Measurements from ENCODE around the gene NCAN. TPM values are rescaled to one million over a fixed set of nuclear protein-coding genes. Genes with fewer than 3 reads are reported as not detected.

The NCAN gene
- polyA plus RNA-seq, 1 donor, result 0.39 TPM

GRCh38 chr19:19201697-19202630 is 9.8 kb upstream of the NCAN start:
- H3K27ac ChIP-seq (ENCODE audit: low read length), result no peak overlapping the region
- peaks cover 9% of the 10 kb centered on the region for H3K27me3 ChIP-seq (ENCODE audit: control insufficient read depth, insufficient read depth, low read length)
- H3K9me3 ChIP-seq (ENCODE audit: control insufficient read depth, low read depth, low read length), result no peaks in the 10 kb centered on the region
- H3K36me3 ChIP-seq (ENCODE audit: control insufficient read depth, insufficient read depth, low read length), result peaks cover 33% of the 10 kb centered on the region
- WGBS (ENCODE audit: insufficient coverage, low lambda C conversion rate), result no CpG with 5 or more reads among the region's 19 CpGs
- peaks cover 10% of the 10 kb centered on the region for H3K4me1 ChIP-seq (ENCODE audit: control insufficient read depth, insufficient read depth, low read length)
- peak overlapping the region; percentile 83 for H3K4me3 ChIP-seq (ENCODE audit: low read length)
- DNase-seq, result no peak

- peak overlapping the region; percentile 83 for H3K4me3 ChIP-seq (ENCODE audit: low read length)
- no peak overlapping the region for H3K27ac ChIP-seq (ENCODE audit: low read length)
- no CpG with 5 or more reads among the region's 11 CpGs for WGBS (ENCODE audit: insufficient coverage, low lambda C conversion rate)
- peaks cover 10% of the 10 kb centered on the region for H3K4me1 ChIP-seq (ENCODE audit: control insufficient read depth, insufficient read depth, low read length)
- no peak for DNase-seq
- H3K9me3 ChIP-seq (ENCODE audit: control insufficient read depth, low read depth, low read length), result peaks cover 5% of the 10 kb centered on the region
- peaks cover 9% of the 10 kb centered on the region for H3K27me3 ChIP-seq (ENCODE audit: control insufficient read depth, insufficient read depth, low read length)
- H3K36me3 ChIP-seq (ENCODE audit: control insufficient read depth, insufficient read depth, low read length), result peaks cover 29% of the 10 kb centered on the region
These were observed 9.1 kb upstream of the NCAN start for GRCh38 chr19:19202707-19203011.

GRCh38 chr19:19203012-19203856 is 8.5 kb upstream of the NCAN start, which contains the start of gene NR2C2AP:
NR2C2AP (minus strand) TSS chr19:19203414; CDS start chr19:19203060, 354 bp downstream.
- Histone ChIP-seq H3K36me3 (ENCODE audit: control insufficient read depth, insufficient read depth, low read length) (peaks cover 25% of the 10 kb centered on the region), H3K4me1 (ENCODE audit: control insufficient read depth, insufficient read depth, low read length) (peaks cover 10% of the 10 kb centered on the region), H3K9me3 (ENCODE audit: control insufficient read depth, low read depth, low read length) (peaks cover 10% of the 10 kb centered on the region), H3K27ac (ENCODE audit: low read length) (peak within 1 kb of the TSS; percentile 16), H3K27me3 (ENCODE audit: control insufficient read depth, insufficient read depth, low read length) (peaks cover 9% of the 10 kb centered on the region), H3K4me3 (ENCODE audit: low read length) (peak within 1 kb of the TSS; percentile 83)
- no CpG with 5 or more reads among the region's 60 CpGs for WGBS (ENCODE audit: insufficient coverage, low lambda C conversion rate)
- DNase-seq, result peak; percentile 85 to 88

- Histone ChIP-seq H3K36me3 (ENCODE audit: control insufficient read depth, insufficient read depth, low read length) (peaks cover 16% of the 10 kb centered on the region), H3K27me3 (ENCODE audit: control insufficient read depth, insufficient read depth, low read length) (peaks cover 9% of the 10 kb centered on the region), H3K4me1 (ENCODE audit: control insufficient read depth, insufficient read depth, low read length) (peaks cover 10% of the 10 kb centered on the region), H3K4me3 (ENCODE audit: low read length) (no peak overlapping the region), H3K27ac (ENCODE audit: low read length) (no peak overlapping the region), H3K9me3 (ENCODE audit: control insufficient read depth, low read depth, low read length) (peaks cover 10% of the 10 kb centered on the region)
- WGBS (ENCODE audit: insufficient coverage, low lambda C conversion rate), result no CpG with 5 or more reads among the region's 13 CpGs
- DNase-seq, result no peak
These were observed 7.6 kb upstream of the NCAN start for GRCh38 chr19:19204181-19204580.

- peaks cover 8% of the 10 kb centered on the region for H3K36me3 ChIP-seq (ENCODE audit: control insufficient read depth, insufficient read depth, low read length)
- no CpG with 5 or more reads among the region's 14 CpGs for WGBS (ENCODE audit: insufficient coverage, low lambda C conversion rate)
- H3K4me1 ChIP-seq (ENCODE audit: control insufficient read depth, insufficient read depth, low read length), result peaks cover 10% of the 10 kb centered on the region
- DNase-seq, result no peak
- H3K4me3 ChIP-seq (ENCODE audit: low read length), result no peak overlapping the region
- peaks cover 10% of the 10 kb centered on the region for H3K9me3 ChIP-seq (ENCODE audit: control insufficient read depth, low read depth, low read length)
- no peak overlapping the region for H3K27ac ChIP-seq (ENCODE audit: low read length)
- peaks cover 9% of the 10 kb centered on the region for H3K27me3 ChIP-seq (ENCODE audit: control insufficient read depth, insufficient read depth, low read length)
These were observed 6.0 kb upstream of the NCAN start for GRCh38 chr19:19205416-19206410.

- no CpG with 5 or more reads among the region's 5 CpGs for WGBS (ENCODE audit: insufficient coverage, low lambda C conversion rate)
- H3K27me3 ChIP-seq (ENCODE audit: control insufficient read depth, insufficient read depth, low read length), result peaks cover 20% of the 10 kb centered on the region
These were observed 4.8 kb upstream of the NCAN start for GRCh38 chr19:19206938-19207337.

GRCh38 chr19:19207637-19208572 is 3.9 kb upstream of the NCAN start:
- no peak overlapping the region for H3K4me3 ChIP-seq (ENCODE audit: low read length)
- H3K27me3 ChIP-seq (ENCODE audit: control insufficient read depth, insufficient read depth, low read length), result peaks cover 29% of the 10 kb centered on the region
- no peak overlapping the region for H3K27ac ChIP-seq (ENCODE audit: low read length)
- H3K36me3 ChIP-seq (ENCODE audit: control insufficient read depth, insufficient read depth, low read length), result no peaks in the 10 kb centered on the region
- no peak for DNase-seq
- peaks cover 10% of the 10 kb centered on the region for H3K9me3 ChIP-seq (ENCODE audit: control insufficient read depth, low read depth, low read length)
- peaks cover 1% of the 10 kb centered on the region for H3K4me1 ChIP-seq (ENCODE audit: control insufficient read depth, insufficient read depth, low read length)
- WGBS (ENCODE audit: insufficient coverage, low lambda C conversion rate), result no CpG with 5 or more reads among the region's 8 CpGs

More at GRCh38 chr19:19206938-19207337, 4.8 kb upstream of the NCAN start:
- no peaks in the 10 kb centered on the region for H3K36me3 ChIP-seq (ENCODE audit: control insufficient read depth, insufficient read depth, low read length)
- no peak overlapping the region for H3K4me3 ChIP-seq (ENCODE audit: low read length)
- H3K27ac ChIP-seq (ENCODE audit: low read length), result no peak overlapping the region
- H3K4me1 ChIP-seq (ENCODE audit: control insufficient read depth, insufficient read depth, low read length), result peaks cover 10% of the 10 kb centered on the region
- DNase-seq, result no peak
- peaks cover 10% of the 10 kb centered on the region for H3K9me3 ChIP-seq (ENCODE audit: control insufficient read depth, low read depth, low read length)

GRCh38 chr19:19209372-19209771 is 2.4 kb upstream of the NCAN start:
- H3K9me3 ChIP-seq (ENCODE audit: control insufficient read depth, low read depth, low read length), result peaks cover 10% of the 10 kb centered on the region
- H3K36me3 ChIP-seq (ENCODE audit: control insufficient read depth, insufficient read depth, low read length), result no peaks in the 10 kb centered on the region
- WGBS (ENCODE audit: insufficient coverage, low lambda C conversion rate), result 67% methylated on average over 1 of the region's 9 CpGs
- H3K4me1 ChIP-seq (ENCODE audit: control insufficient read depth, insufficient read depth, low read length), result no peaks in the 10 kb centered on the region
- H3K27me3 ChIP-seq (ENCODE audit: control insufficient read depth, insufficient read depth, low read length), result peaks cover 44% of the 10 kb centered on the region
- no peak for DNase-seq
- no peak overlapping the region for H3K4me3 ChIP-seq (ENCODE audit: low read length)
- H3K27ac ChIP-seq (ENCODE audit: low read length), result no peak overlapping the region

- no peak for DNase-seq
- Histone ChIP-seq H3K9me3 (ENCODE audit: control insufficient read depth, low read depth, low read length) (peaks cover 2% of the 10 kb centered on the region), H3K4me3 (ENCODE audit: low read length) (no peak overlapping the region), H3K36me3 (ENCODE audit: control insufficient read depth, insufficient read depth, low read length) (no peaks in the 10 kb centered on the region), H3K27ac (ENCODE audit: low read length) (no peak overlapping the region), H3K4me1 (ENCODE audit: control insufficient read depth, insufficient read depth, low read length) (no peaks in the 10 kb centered on the region), H3K27me3 (ENCODE audit: control insufficient read depth, insufficient read depth, low read length) (peaks cover 43% of the 10 kb centered on the region)
- WGBS (ENCODE audit: insufficient coverage, low lambda C conversion rate), result no CpG with 5 or more reads among the region's 7 CpGs
These were observed 1.2 kb downstream of the NCAN start for GRCh38 chr19:19212916-19213315.
